HG02870 (cell line): ENCODE measurements around the gene NDUFS6.
"Not testable (repeated sequence)": the region's sequence is repeated elsewhere in the genome, so short reads cannot be mapped to it uniquely, and the experiment has no call there.

Source experiments
- ATAC-seq: cut with Tn5 transposase; IDR thresholded peaks from one replicate; pipeline ENCODE4 v1.9.1; 2021; ENCODE audit warnings: mild to moderate bottlenecking, moderate library complexity; ENCODE audit not compliant: unreplicated experiment

Gene NDUFS6

GRCh38 chr5:1781726-1782384, 19.4 kb upstream of the NDUFS6 start:
- no peak for ATAC-seq

GRCh38 chr5:1782385-1783215, 18.6 kb upstream of the NDUFS6 start:
- ATAC-seq = peak; percentile 12

DNA sequence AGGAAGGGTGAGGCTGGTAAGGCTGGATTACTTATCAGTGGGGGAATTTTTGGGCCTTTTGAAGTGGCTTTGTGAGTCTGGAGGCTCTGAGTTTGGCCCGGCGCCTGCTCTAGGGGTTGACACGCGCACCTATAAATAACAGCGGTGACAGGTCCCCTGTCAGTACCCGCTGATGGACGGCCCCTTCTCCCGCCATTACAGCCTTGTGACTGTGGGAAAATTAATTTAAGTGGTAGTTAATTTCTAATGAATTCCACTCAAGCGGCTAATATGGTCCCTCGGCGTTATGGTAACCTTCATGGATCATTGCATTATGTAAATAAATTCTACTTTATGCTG, 18.0 kb upstream of the NDUFS6 start:
- peak; percentile 71 for ATAC-seq

DNA sequence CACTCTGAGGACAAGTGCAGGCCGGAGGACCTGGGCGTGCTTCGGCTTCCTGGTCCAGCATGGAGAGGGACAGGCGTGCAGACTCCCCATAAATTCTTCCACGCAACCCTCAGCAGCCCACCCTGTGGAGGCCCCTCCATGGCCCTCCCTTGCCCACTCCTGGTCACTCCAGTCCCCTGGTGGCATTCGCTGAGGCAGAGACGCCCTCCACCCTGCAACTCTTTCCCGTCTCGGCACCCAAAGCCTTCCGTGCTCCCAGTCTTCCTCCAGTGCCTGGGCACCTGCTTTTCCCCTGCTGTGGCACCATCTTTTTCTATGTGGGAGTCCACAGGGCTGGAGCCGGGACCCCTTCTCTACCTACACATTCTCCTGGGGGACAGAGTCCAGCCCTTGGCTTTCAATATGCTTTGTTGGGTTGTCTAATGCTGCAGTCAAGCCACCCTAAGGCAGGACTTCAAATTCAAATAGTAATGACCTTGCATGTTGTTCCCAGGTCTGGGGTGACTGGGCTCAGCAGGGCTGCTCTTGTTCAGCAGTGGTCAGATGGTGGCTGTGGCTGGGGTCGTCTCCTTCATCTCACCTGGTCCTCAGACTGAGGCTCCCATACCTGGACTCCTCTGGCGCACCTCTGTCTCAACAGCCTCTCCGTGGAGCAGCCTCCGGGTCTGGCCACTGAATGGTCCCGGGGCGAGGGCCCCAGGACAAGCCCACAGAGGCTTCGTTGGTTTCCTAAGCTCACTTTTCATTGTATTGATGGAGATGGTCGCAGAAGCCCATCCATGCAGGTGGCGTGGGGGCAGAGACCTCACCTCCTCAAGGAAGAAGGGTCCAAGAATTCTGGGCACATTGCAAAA, 16.8 kb upstream of the NDUFS6 start:
- no peak for ATAC-seq

GRCh38 chr5:1785062-1785461, 16.1 kb upstream of the NDUFS6 start:
- no peak for ATAC-seq

DNA sequence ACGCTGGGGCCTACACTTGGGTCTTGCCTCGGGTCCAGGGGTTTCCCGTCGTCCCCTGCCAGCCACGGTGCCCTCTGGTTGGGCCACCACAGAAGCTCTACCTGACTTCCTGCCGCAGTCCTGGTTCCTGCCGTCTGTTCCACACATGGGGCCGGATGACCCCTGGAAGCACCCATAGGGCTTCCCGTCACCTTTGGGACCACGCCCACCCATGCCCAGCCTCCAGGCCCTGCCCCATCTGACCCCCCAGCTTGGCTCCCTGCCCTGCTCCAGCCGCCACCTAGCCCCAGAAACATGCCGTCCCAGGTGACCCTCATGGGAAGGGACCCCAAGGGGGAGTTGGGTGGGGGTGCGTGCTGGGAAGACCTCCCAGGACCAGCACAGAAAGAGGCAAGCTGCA, 15.2 kb upstream of the NDUFS6 start:
- no peak for ATAC-seq

GRCh38 chr5:1786621-1787471, 14.4 kb upstream of the NDUFS6 start:
- no peak for ATAC-seq

- ATAC-seq = no peak
These were observed 13.6 kb upstream of the NDUFS6 start for GRCh38 chr5:1787472-1788047.

DNA sequence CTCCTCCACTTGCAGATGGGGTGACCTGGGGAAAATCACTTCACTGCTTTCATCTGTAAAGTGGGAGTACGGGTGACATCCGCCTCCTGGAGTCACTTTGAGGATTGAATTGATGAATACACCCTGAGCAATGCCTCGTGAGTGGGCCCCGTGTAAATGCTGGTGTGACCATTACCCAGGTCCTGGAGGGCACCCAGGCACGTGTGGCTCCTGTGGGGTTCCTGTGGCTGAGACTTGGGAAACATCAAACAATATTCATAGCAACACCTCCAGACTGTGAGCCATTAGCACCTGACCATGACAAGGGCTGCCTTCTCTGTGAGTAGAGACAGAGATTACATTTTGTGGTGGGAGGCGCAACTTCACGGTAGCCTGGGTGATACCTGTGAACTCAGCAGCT, 13.0 kb upstream of the NDUFS6 start:
- no peak for ATAC-seq

DNA sequence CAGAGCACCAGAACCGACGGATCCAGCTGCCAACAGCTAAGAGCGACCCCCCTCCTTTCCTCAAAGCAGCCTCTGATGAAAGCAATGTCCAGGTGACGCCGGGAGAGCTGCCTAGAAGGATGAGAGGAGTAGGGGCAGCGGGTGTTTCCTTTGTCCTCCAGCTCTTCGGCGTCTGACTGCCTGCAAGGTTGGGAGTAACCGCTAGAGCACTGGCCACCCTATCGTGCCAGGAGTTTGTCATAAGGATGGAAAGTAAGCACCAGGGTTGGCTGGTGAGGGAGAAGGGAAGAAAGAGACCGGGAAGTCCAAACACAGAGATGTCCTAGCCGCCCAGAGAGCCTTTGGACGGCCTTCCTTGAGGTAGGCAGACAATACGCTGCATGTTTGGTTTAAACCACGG, 12.4 kb upstream of the NDUFS6 start:
- no peak for ATAC-seq

DNA sequence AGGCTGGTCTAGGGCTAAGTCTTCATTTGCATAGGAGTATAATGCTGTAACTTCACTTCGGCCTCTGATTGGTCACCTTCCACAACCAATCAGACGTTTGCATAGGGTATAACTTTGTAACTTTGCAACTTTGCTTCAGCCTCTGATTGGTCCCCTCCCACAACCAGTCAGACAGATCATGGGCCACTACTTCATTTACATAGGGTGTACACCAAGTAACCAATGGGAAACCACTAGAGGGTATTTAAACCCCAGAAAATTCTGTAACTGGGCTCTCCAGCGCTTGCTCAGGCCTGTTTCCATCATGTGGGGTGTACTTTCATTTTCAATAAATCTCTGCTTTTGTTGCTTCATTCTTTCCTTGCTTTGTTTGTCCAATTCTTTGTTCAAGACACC, 11.8 kb upstream of the NDUFS6 start:
- ATAC-seq = not testable (repeated sequence)

- no peak for ATAC-seq
These were observed 11.3 kb upstream of the NDUFS6 start for GRCh38 chr5:1789834-1790471.

GRCh38 chr5:1791176-1791575, 10.0 kb upstream of the NDUFS6 start:
- ATAC-seq = no peak

DNA sequence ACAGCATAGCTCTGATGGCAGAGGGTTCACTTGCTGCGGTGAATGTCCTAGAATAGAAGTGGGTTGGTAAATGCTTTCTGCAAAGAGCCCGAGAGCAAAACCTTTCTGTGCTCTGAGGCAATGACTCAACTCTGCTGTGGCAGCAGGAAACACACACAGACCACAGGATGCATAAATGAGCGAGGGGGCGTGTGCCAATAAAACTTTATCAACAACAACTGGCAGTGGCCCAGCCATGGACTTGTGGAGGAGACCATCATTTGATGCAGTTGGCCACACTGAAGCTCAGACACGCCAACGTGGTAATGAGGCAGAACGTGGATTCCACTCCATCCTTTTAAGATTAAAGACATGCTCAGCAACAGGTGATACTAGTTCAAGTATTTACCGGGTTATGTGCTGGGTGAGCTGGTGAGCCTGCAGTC, 8.4 kb upstream of the NDUFS6 start:
- ATAC-seq = peak; percentile 90

- ATAC-seq = no peak
These were observed 7.9 kb upstream of the NDUFS6 start for GRCh38 chr5:1793301-1793740.

DNA sequence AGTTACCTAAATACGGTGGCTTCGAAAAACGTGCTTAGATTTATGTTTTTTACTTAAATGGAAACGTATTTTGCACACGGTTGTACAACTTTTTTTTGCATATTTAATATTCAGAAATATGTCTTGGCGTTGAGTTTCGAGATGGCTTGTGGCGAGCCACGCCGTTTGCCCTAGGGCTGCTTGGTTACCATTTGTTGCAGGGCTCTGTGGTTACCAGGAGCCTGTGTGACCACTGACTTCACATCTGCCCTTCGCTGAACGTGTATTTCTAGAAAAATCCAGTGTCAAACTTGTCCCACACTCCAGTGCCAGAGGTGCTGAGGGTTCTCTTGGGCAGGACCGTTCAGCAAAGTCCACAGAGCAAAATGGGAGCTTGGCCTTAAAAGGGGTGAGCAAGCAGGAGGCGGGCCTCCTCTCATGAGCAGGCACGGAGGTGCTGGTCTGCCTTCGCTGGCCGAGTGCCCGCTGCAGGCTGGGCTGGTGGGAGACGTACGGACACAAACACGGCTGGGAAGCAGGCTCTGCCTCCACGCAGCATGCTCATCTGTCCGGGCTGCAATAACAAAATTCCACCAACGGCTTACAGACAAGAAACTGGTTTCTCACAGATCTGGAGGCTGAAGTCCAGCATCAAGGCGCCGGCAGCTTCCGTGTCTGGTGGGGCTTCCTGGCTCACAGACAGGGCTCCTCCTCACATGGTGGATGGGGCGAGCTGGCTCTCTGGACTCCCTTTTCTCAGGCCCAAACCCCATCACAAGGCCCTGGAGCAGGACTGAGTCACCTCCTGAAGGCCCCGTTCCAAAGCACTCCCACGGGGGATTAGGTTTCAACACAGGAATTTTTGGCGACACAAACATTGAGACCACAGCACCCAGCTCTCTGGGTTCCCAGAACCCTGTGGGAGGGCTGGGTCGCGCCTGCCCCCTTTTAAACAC, 7.0 kb upstream of the NDUFS6 start:
- peak; percentile 30 for ATAC-seq

DNA sequence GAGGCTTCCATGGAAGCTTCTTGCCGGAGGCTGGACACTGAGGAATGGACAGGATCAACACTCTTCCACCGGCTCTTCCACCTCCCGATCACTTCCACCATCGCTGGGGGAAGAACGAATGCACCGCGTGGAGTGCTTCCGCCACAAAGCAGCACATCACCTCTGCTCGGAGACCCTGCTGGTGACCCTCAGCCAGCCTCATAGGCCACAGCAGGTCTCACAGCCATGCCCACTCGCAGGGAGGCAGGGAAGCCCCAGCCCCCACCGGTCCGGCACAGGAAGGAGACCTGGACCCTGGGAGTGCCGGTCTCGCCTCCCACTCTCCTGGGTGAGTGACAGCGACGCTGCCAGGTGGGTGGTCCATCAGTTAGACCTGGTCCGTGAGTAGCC, 6.3 kb upstream of the NDUFS6 start:
- no peak for ATAC-seq

GRCh38 chr5:1795506-1795905, 5.7 kb upstream of the NDUFS6 start:
- no peak for ATAC-seq

DNA sequence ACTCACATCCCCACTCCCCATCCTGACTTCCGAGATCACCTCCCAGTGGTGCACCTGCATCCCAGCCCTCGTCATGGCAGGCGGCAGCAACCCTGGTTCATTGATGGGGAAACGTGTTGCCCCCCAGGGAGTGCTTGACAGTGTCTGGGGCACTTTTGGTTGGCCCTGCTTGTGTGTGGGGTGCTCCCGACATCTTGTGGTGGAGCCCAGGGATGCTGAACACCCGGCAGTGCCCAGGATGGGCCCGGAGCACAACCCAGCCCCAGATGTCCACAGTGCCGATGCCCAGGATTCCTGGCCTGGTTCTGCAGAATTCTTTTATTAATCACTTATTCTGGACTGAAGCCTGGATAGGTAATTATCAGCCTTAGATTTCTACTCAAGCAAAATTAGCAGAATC, 5.3 kb upstream of the NDUFS6 start:
- ATAC-seq = no peak
